Muscle of leg (tissue), 11 donors: ENCODE results near the gene SLC25A51. TPM values are rescaled to one million over a fixed set of nuclear protein-coding genes. Genes with fewer than 3 reads are reported as not detected.

ENCODE experiments used
- DNase-seq: peaks from one replicate; pipeline ENCODE4 v3.0.0; 2013
- H3K27ac ChIP-seq: one replicate; pipeline ENCODE4 v1.5.1; 2013; ENCODE audit warnings: mild to moderate bottlenecking, low read length, control low read depth
- H3K27me3 ChIP-seq: one replicate; pipeline ENCODE4 v1.6.1; 2013; ENCODE audit warnings: low read length; ENCODE audit not compliant: control insufficient read depth, insufficient read depth
- H3K36me3 ChIP-seq: one replicate; pipeline ENCODE4 v1.6.1; 2013; ENCODE audit warnings: low read length; ENCODE audit not compliant: control insufficient read depth, insufficient read depth
- H3K4me1 ChIP-seq: one replicate; pipeline ENCODE4 v1.6.1; 2013; ENCODE audit warnings: low read length; ENCODE audit not compliant: control insufficient read depth, insufficient read depth
- H3K4me3 ChIP-seq: one replicate; pipeline ENCODE4 v1.5.1; 2013; ENCODE audit warnings: low read length, control low read depth
- H3K9me3 ChIP-seq: replicated peaks from 2 replicates; pipeline ENCODE4 v1.6.1; 2013; ENCODE audit warnings: low read depth, low read length; ENCODE audit not compliant: control insufficient read depth
- WGBS: methylation state at CpG from one replicate; pipeline ENCODE4 v1.1.5; 2013; ENCODE audit warnings: missing lambda C conversion rate; ENCODE audit not compliant: insufficient coverage; 5-methylcytosine and 5-hydroxymethylcytosine counted together
- polyA plus RNA-seq, 8 donors: library from polyadenylated mRNA; unstranded; fragments of 120-200 nt; gene quantifications; one replicate each; pipeline versions ENCODE4 v1.2.1 to v1.2.3, GENCODE V29; 2013; ENCODE audit warnings: inconsistent platforms in 1 of 8, low replicate concordance in 1 of 8; ENCODE audit not compliant: insufficient read length in 8 of 8, insufficient read depth in 1 of 8
- total RNA-seq: library from RNA; stranded (reverse); fragments of 120-200 nt; gene quantifications from one replicate; pipeline ENCODE4 v1.2.4, GENCODE V29; 2013

Gene SLC25A51
- total and polyA plus RNA-seq, 9 donors = 9.6 to 19.7 (median 13.2) TPM

DNA sequence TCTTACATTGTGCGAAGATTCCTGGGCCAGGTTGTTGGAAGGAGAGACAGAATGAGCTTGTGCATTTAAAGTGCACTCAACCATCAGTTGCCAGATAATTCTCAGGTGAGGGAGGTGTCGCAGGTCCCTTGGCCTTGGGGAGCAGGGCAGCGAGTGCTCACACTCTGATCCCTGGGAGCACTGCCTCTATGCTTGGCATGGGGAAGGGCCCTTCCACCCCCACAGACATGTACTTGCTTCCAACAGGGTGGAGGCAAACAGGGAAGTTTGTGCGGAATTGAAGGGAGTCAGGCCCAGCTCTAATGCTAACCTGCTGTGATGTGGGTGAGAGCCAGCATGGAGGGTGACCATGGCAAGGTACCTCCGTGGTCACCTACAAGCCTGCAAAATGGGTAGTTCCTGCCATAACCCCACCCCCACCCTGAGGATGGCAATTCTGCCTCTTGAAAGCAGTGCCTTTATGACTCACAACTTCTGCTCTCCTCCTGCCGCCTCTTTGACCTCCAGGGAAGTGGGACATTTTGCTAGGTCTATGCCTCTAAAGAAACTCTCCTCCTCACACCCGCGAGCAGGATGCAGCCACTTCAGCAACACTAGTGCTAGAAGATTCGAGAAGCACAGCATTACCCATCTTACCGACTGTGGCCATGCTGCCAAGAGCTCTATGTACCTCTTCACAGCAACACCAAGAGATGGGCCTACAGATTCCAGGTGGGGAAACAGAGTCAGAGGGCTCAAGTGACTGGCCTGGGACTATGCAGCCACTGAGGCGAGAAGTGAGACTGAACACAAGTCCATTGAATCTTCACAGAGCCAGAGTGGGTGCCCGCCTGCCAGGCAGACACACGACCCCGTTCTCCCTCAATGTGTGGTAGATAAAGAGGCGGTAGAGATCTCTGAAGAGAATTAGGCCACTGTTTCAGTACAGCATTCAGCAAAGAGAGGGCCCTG, 22.1 kb upstream of the SLC25A51 start:
- no peak overlapping the region for H3K4me3 ChIP-seq
- peaks cover 28% of the 10 kb centered on the region for H3K4me1 ChIP-seq
- 88% methylated on average over 11 of the region's 15 CpGs for WGBS
- no peaks in the 10 kb centered on the region for H3K9me3 ChIP-seq
- no peaks in the 10 kb centered on the region for H3K27me3 ChIP-seq
- no peak overlapping the region for H3K27ac ChIP-seq
- no peak for DNase-seq
- no peaks in the 10 kb centered on the region for H3K36me3 ChIP-seq

DNA sequence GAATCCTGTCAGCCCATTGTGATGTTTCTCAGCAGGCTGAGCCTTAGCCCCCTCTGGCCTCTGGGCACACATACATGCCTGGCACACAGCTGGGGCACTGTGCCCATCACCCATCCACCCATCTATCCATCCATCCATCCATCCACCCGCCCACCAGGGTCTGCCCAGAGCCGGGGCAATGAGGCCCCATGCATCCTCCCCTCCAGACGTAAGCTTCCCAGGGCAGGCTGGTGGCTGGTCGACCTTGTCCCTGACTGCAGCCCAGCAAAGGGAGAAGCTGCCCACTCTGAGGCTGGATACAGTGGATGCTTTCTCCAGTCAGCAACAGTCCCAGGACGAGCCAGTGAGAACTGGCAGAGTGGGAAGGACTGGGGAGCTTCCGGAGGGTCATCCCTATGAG, 21.1 kb upstream of the SLC25A51 start:
- peaks cover 28% of the 10 kb centered on the region for H3K4me1 ChIP-seq
- no peak for DNase-seq
- H3K4me3 ChIP-seq = no peak overlapping the region
- no peak overlapping the region for H3K27ac ChIP-seq
- no peaks in the 10 kb centered on the region for H3K36me3 ChIP-seq
- no peaks in the 10 kb centered on the region for H3K9me3 ChIP-seq
- H3K27me3 ChIP-seq = no peaks in the 10 kb centered on the region
- WGBS = 83% methylated on average over 4 of the region's 6 CpGs

- Histone ChIP-seq H3K36me3 (no peaks in the 10 kb centered on the region), H3K4me3 (no peak overlapping the region), H3K27ac (no peak overlapping the region), H3K4me1 (peaks cover 32% of the 10 kb centered on the region), H3K27me3 (no peaks in the 10 kb centered on the region), H3K9me3 (no peaks in the 10 kb centered on the region)
- no peak for DNase-seq
Observed at GRCh38 chr9:37924538-37924937, 20.6 kb upstream of the SLC25A51 start.

- WGBS = 88% methylated on average over 20 of the region's 25 CpGs
- DNase-seq = no peak
- H3K27me3 ChIP-seq = no peaks in the 10 kb centered on the region
- no peak overlapping the region for H3K4me3 ChIP-seq
- no peaks in the 10 kb centered on the region for H3K9me3 ChIP-seq
- H3K27ac ChIP-seq = no peak overlapping the region
- H3K36me3 ChIP-seq = no peaks in the 10 kb centered on the region
- peaks cover 25% of the 10 kb centered on the region for H3K4me1 ChIP-seq
Observed at GRCh38 chr9:37923796-37924427, 20.0 kb upstream of the SLC25A51 start.

DNA sequence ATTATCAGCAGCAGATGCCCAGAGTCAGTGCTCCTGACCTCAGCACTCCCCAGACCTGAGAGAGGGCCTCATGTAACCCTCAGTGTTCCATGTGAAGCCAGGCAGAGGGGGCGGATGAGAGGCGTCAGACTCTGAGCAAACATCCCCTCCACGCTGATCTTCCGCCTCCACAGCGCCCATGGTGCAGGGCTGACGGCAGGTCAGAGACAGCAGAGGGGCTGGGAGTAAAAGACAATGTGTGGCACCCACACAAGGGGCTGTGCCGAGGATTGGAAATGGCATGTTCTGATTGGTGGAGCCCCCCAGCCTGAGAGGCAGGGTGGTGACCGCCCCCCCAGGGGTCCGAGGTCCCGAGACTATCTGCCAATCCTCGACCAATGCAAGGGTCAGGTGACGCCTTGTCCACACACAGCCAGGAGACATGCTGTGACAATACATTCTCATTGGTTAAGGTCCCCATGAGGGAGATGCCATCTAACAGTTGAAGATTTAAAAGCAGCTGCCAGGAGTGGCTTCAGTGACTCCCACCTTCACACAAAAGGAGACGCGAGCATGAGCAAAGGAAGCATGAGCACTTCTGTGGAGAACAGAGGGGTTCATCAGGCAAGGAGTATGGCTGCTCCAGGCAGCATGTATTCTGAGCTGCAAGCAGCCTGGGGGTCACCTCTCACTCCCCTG, 19.3 kb upstream of the SLC25A51 start:
- Histone ChIP-seq H3K27me3 (no peaks in the 10 kb centered on the region), H3K27ac (no peak overlapping the region), H3K9me3 (no peaks in the 10 kb centered on the region), H3K4me3 (no peak overlapping the region), H3K36me3 (peaks cover 4% of the 10 kb centered on the region), H3K4me1 (peaks cover 19% of the 10 kb centered on the region)
- DNase-seq = no peak
- 67% methylated on average over 7 of the region's 14 CpGs for WGBS

- H3K27me3 ChIP-seq = no peaks in the 10 kb centered on the region
- WGBS = 65% methylated on average over 12 of the region's 13 CpGs
- H3K27ac ChIP-seq = no peak overlapping the region
- H3K4me3 ChIP-seq = no peak overlapping the region
- no peaks in the 10 kb centered on the region for H3K9me3 ChIP-seq
- DNase-seq = no peak
- H3K36me3 ChIP-seq = peaks cover 11% of the 10 kb centered on the region
- H3K4me1 ChIP-seq = peaks cover 12% of the 10 kb centered on the region
Observed at GRCh38 chr9:37922363-37923117, 18.6 kb upstream of the SLC25A51 start.

GRCh38 chr9:37921546-37922300, 17.8 kb upstream of the SLC25A51 start:
- H3K27ac ChIP-seq = no peak overlapping the region
- no peaks in the 10 kb centered on the region for H3K27me3 ChIP-seq
- WGBS = 80% methylated on average over 7 of the region's 15 CpGs
- H3K36me3 ChIP-seq = peaks cover 16% of the 10 kb centered on the region
- no peaks in the 10 kb centered on the region for H3K9me3 ChIP-seq
- H3K4me3 ChIP-seq = no peak overlapping the region
- peak; percentile 64 for DNase-seq
- peaks cover 13% of the 10 kb centered on the region for H3K4me1 ChIP-seq

DNA sequence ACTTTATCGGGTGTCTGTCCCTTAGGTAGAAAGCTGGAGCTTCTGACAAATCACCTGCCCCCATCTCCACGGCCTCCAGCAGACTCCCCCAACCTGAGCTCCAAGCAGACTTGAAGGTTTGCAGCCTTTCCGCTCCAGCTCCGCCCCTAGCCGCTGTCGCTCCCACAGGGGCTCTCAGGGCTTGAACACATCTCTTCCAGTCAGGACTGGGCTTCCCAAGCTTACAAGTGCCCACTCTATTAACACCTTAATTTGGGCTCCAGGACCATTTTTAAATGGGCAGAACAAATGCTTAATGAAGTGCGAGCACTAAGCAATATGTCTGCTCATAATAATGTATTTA, 17.2 kb upstream of the SLC25A51 start:
- Histone ChIP-seq H3K27me3 (no peaks in the 10 kb centered on the region), H3K36me3 (peaks cover 19% of the 10 kb centered on the region), H3K4me1 (peaks cover 17% of the 10 kb centered on the region), H3K4me3 (no peak overlapping the region), H3K27ac (no peak overlapping the region), H3K9me3 (no peaks in the 10 kb centered on the region)
- 48% methylated on average over 6 of the region's 7 CpGs for WGBS
- no peak for DNase-seq

- Histone ChIP-seq H3K4me1 (peaks cover 17% of the 10 kb centered on the region), H3K27me3 (no peaks in the 10 kb centered on the region), H3K9me3 (no peaks in the 10 kb centered on the region), H3K4me3 (no peak overlapping the region), H3K36me3 (peaks cover 19% of the 10 kb centered on the region), H3K27ac (no peak overlapping the region)
- no peak for DNase-seq
- WGBS = 80% methylated on average over 3 of the region's 5 CpGs
Observed at GRCh38 chr9:37920471-37921167, 16.7 kb upstream of the SLC25A51 start.
